Hepatocyte (in vitro differentiated cells): ENCODE data around the gene FBXO9. TPM values are rescaled to one million over a fixed set of nuclear protein-coding genes. Genes with fewer than 3 reads are reported as not detected.

Experiments
- DNase-seq: peaks from one replicate; pipeline ENCODE4 v3.0.0-alpha.2; 2016; ENCODE audit warnings: low spot score
- H2AFZ ChIP-seq: fragments of 200-600 bp; sonication (generic); 2 replicates; pipeline ENCODE4 v1.6.0; 2016; ENCODE audit warnings: antibody characterized with exemption, mild to moderate bottlenecking
- H3K27ac ChIP-seq: fragments of 200-600 bp; sonication (generic); 2 replicates; pipeline ENCODE4 v1.5.1; 2016; ENCODE audit warnings: mild to moderate bottlenecking
- H3K27me3 ChIP-seq: fragments of 200-600 bp; sonication (generic); 2 replicates; pipeline ENCODE4 v1.6.1; 2016
- H3K36me3 ChIP-seq: fragments of 200-600 bp; sonication (generic); replicated peaks from 2 replicates; pipeline ENCODE4 v1.5.1; 2016; ENCODE audit warnings: low read depth; ENCODE audit not compliant: insufficient read depth
- H3K4me1 ChIP-seq: fragments of 200-600 bp; sonication (generic); 2 replicates; pipeline ENCODE4 v1.5.1; 2016; ENCODE audit warnings: mild to moderate bottlenecking, moderate library complexity; ENCODE audit not compliant: insufficient read depth
- H3K4me2 ChIP-seq: fragments of 200-600 bp; sonication (generic); 2 replicates; pipeline ENCODE4 v1.6.0; 2016
- H3K4me3 ChIP-seq: fragments of 200-600 bp; sonication (generic); 2 replicates; pipeline ENCODE4 v1.5.1; 2016; ENCODE audit warnings: mild to moderate bottlenecking
- H3K79me2 ChIP-seq: fragments of 200-600 bp; sonication (generic); 2 replicates; pipeline ENCODE4 v1.6.0; 2017; ENCODE audit warnings: mild to moderate bottlenecking
- H3K9me2 ChIP-seq: fragments of 200-600 bp; sonication (generic); replicated peaks from 2 replicates; pipeline ENCODE4 v1.6.0; 2017; ENCODE audit warnings: mild to moderate bottlenecking; ENCODE audit not compliant: insufficient read depth
- H3K9me3 ChIP-seq: fragments of 200-600 bp; sonication (generic); 2 replicates; pipeline ENCODE4 v1.5.1; 2016; ENCODE audit warnings: low read depth, mild to moderate bottlenecking
- H4K20me1 ChIP-seq: fragments of 200-600 bp; sonication (generic); 2 replicates; pipeline ENCODE4 v1.6.0; 2016; ENCODE audit warnings: mild to moderate bottlenecking; ENCODE audit not compliant: insufficient read depth, poor library complexity, severe bottlenecking
- CTCF ChIP-seq: fragments of 200-600 bp; sonication (generic); IDR thresholded peaks from 2 replicates; pipeline ENCODE4 v1.5.1; 2016; ENCODE audit warnings: antibody characterized with exemption, mild to moderate bottlenecking; ENCODE audit not compliant: poor library complexity
- EZH2 ChIP-seq: fragments of 200-600 bp; sonication (generic); IDR thresholded peaks from 2 replicates; pipeline ENCODE4 v1.6.1; 2016; ENCODE audit warnings: antibody characterized with exemption, mild to moderate bottlenecking, borderline replicate concordance
- EZH2phosphoT487 ChIP-seq: fragments of 200-600 bp; sonication (generic); IDR thresholded peaks from one replicate; pipeline ENCODE4 v1.6.1; 2018; ENCODE audit warnings: antibody characterized with exemption, mild to moderate bottlenecking, low read depth, moderate library complexity; ENCODE audit not compliant: unreplicated experiment, severe bottlenecking
- WGBS: methylation state at CpG from one replicate; pipeline ENCODE4 v1.1.6; 2016; ENCODE audit warnings: low lambda C conversion rate; ENCODE audit errors: missing lambda C conversion rate; 5-methylcytosine and 5-hydroxymethylcytosine counted together
- polyA plus RNA-seq: library from polyadenylated mRNA; unstranded; fragments of >200 nt; fragmentation: Nextera tagmentation; extraction: Ambion mirVana; gene quantifications from 2 replicates; pipeline ENCODE4 v1.2.1, GENCODE V29; 2016
- total RNA-seq: library from RNA; depleted of rRNA; stranded (reverse); fragments of >200 nt; gene quantifications from 2 replicates; pipeline ENCODE4 v1.2.3, GENCODE V29; 2014

The FBXO9 gene
- total and polyA plus RNA-seq, 2 experiments from 2014 or later: 33.3 to 79.8 TPM

GRCh38 chr6:53054532-53054931 is 10.7 kb upstream of the FBXO9 start:
- Histone ChIP-seq H3K9me3 (no peaks in the 10 kb centered on the region), H3K9me2 (no peaks in the 10 kb centered on the region), H3K27ac (no peak overlapping the region), H2AFZ (no peak overlapping the region), H3K27me3 (no peaks in the 10 kb centered on the region), H3K79me2 (peaks cover 95% of the 10 kb centered on the region), H3K4me1 (peaks cover 20% of the 10 kb centered on the region), H3K4me2 (no peak overlapping the region), H3K4me3 (no peak overlapping the region), H4K20me1 (peaks cover 3% of the 10 kb centered on the region), H3K36me3 (no peaks in the 10 kb centered on the region)
- DNase-seq: no peak
- WGBS: 76% methylated on average over 4 of the region's 4 CpGs
- TF ChIP-seq CTCF (no peak), EZH2phosphoT487 (no peak), EZH2 (no peak)

- TF ChIP-seq EZH2phosphoT487: no peak
- no peak for TF ChIP-seq CTCF
- TF ChIP-seq EZH2: no peak
- WGBS: 33% methylated on average over 5 of the region's 5 CpGs
- Histone ChIP-seq H2AFZ (no peak overlapping the region), H3K4me2 (peak overlapping the region; percentile 82), H3K27me3 (no peaks in the 10 kb centered on the region), H4K20me1 (peaks cover 3% of the 10 kb centered on the region), H3K4me1 (peaks cover 20% of the 10 kb centered on the region), H3K9me2 (no peaks in the 10 kb centered on the region), H3K36me3 (no peaks in the 10 kb centered on the region), H3K4me3 (no peak overlapping the region), H3K9me3 (no peaks in the 10 kb centered on the region), H3K27ac (peak overlapping the region; percentile 18), H3K79me2 (peaks cover 95% of the 10 kb centered on the region)
- peak; percentile 23 for DNase-seq
Observed at GRCh38 chr6:53055873-53056272, 9.3 kb upstream of the FBXO9 start.

- Histone ChIP-seq H2AFZ (no peak overlapping the region), H3K27ac (peak overlapping the region; percentile 37), H4K20me1 (peaks cover 3% of the 10 kb centered on the region), H3K4me3 (no peak overlapping the region), H3K36me3 (no peaks in the 10 kb centered on the region), H3K79me2 (peaks cover 93% of the 10 kb centered on the region), H3K9me2 (no peaks in the 10 kb centered on the region), H3K4me1 (peaks cover 20% of the 10 kb centered on the region), H3K4me2 (peak overlapping the region; percentile 82), H3K27me3 (no peaks in the 10 kb centered on the region), H3K9me3 (no peaks in the 10 kb centered on the region)
- DNase-seq: no peak
- TF ChIP-seq EZH2phosphoT487: no peak
- no peak for TF ChIP-seq CTCF
- TF ChIP-seq EZH2: no peak
- WGBS: 52% methylated on average over 3 of the region's 3 CpGs
Observed at GRCh38 chr6:53056273-53056672, 8.9 kb upstream of the FBXO9 start.
